Stimulated activated CD4-positive, alpha-beta T cell treated with anti-CD3 and anti-CD28 coated beads, Interleukin-1b, Interleukin-23, amount 100 ng/mL, for 1 hour (primary cell): ENCODE results near the gene P4HA1.

ENCODE experiments used
- DNase-seq, 2 donors: peaks; one replicate each; pipeline ENCODE4 v3.0.0-alpha.2; 2020; ENCODE audit warnings: low read depth in 2 of 2

The P4HA1 gene

GRCh38 chr10:72981028-72981881, 115.4 kb downstream of the P4HA1 start:
- no peak for DNase-seq

GRCh38 chr10:72980348-72980747, 116.3 kb downstream of the P4HA1 start:
- DNase-seq, result no peak

GRCh38 chr10:72979709-72980108, 117.0 kb downstream of the P4HA1 start:
- DNase-seq, result no peak

- no peak for DNase-seq
These were observed 119.8 kb downstream of the P4HA1 start for GRCh38 chr10:72976886-72977285.
